GM19397 (cell line): ENCODE measurements around the gene SLC16A5.
"Not testable (repeated sequence)": the region's sequence is repeated elsewhere in the genome, so short reads cannot be mapped to it uniquely, and the experiment has no call there.

Experiments used
- ATAC-seq: cut with Tn5 transposase; IDR thresholded peaks from one replicate; pipeline ENCODE4 v1.9.1; 2021; ENCODE audit warnings: mild to moderate bottlenecking, moderate library complexity; ENCODE audit not compliant: unreplicated experiment

Gene SLC16A5

GRCh38 chr17:75131278-75132017 is 43.7 kb downstream of the SLC16A5 start, which contains the start of gene NT5C:
NT5C (minus strand) TSS chr17:75131742; CDS start chr17:75131707, 35 bp downstream.
- ATAC-seq = peak; percentile 79

- not testable (repeated sequence) for ATAC-seq
These were observed 44.6 kb downstream of the SLC16A5 start for GRCh38 chr17:75132018-75133000.

- ATAC-seq = no peak
These were observed 45.2 kb downstream of the SLC16A5 start for GRCh38 chr17:75133001-75133400.

GRCh38 chr17:75133607-75134347 is 46.0 kb downstream of the SLC16A5 start:
- ATAC-seq = not testable (repeated sequence)

GRCh38 chr17:75135452-75135851 is 47.7 kb downstream of the SLC16A5 start:
- ATAC-seq = no peak

GRCh38 chr17:75135946-75136345 is 48.2 kb downstream of the SLC16A5 start:
- ATAC-seq = no peak

GRCh38 chr17:75137762-75138161 is 50.0 kb downstream of the SLC16A5 start:
- ATAC-seq = not testable (repeated sequence)

GRCh38 chr17:75138519-75138918 is 50.8 kb downstream of the SLC16A5 start:
- ATAC-seq = no peak

- ATAC-seq = no peak
These were observed 54.6 kb downstream of the SLC16A5 start for GRCh38 chr17:75142236-75142971.

- no peak for ATAC-seq
These were observed 57.2 kb downstream of the SLC16A5 start for GRCh38 chr17:75144816-75145512.

GRCh38 chr17:75146592-75146991 is 58.8 kb downstream of the SLC16A5 start:
- ATAC-seq = no peak

- no peak for ATAC-seq
These were observed 60.3 kb downstream of the SLC16A5 start for GRCh38 chr17:75147878-75148546.

- ATAC-seq = no peak
These were observed 64.2 kb downstream of the SLC16A5 start for GRCh38 chr17:75151930-75152329.

GRCh38 chr17:75152523-75152921 is 64.8 kb downstream of the SLC16A5 start:
- ATAC-seq = no peak

- no peak for ATAC-seq
These were observed 65.4 kb downstream of the SLC16A5 start for GRCh38 chr17:75152922-75153779.

GRCh38 chr17:75153780-75154194 is 66.0 kb downstream of the SLC16A5 start:
- ATAC-seq = peak; percentile 16

GRCh38 chr17:75154195-75155106 is 66.7 kb downstream of the SLC16A5 start, which contains the start of gene JPT1:
JPT1 (minus strand) TSS chr17:75154512; CDS start chr17:75154397, 115 bp downstream.
- peak; percentile 90 for ATAC-seq
